HUES48 (cell line): ENCODE results near the gene PGBD5.

ENCODE experiments used
- H3K27ac ChIP-seq: one replicate; pipeline ENCODE4 v1.7.0; 2013; ENCODE audit warnings: low read depth, low read length, inconsistent platforms
- H3K27me3 ChIP-seq: 2 replicates; pipeline ENCODE4 v1.6.1; 2013; ENCODE audit warnings: mild to moderate bottlenecking, low read length; ENCODE audit not compliant: control insufficient read depth, insufficient read depth
- H3K36me3 ChIP-seq: 2 replicates; pipeline ENCODE4 v1.6.1; 2013; ENCODE audit warnings: low read length; ENCODE audit not compliant: control insufficient read depth, insufficient read depth
- H3K4me1 ChIP-seq: 2 replicates; pipeline ENCODE4 v1.6.1; 2013; ENCODE audit warnings: mild to moderate bottlenecking, low read length; ENCODE audit not compliant: control insufficient read depth, insufficient read depth
- H3K4me3 ChIP-seq: 2 replicates; pipeline ENCODE4 v1.5.1; 2013; ENCODE audit warnings: mild to moderate bottlenecking, low read depth, low read length
- H3K9ac ChIP-seq: 2 replicates; pipeline ENCODE4 v1.6.1; 2013; ENCODE audit warnings: mild to moderate bottlenecking, low read depth, low read length, moderate library complexity
- H3K9me3 ChIP-seq: 2 replicates; pipeline ENCODE4 v1.6.1; 2013; ENCODE audit warnings: low read length; ENCODE audit not compliant: control insufficient read depth, insufficient read depth

PGBD5 gene

DNA sequence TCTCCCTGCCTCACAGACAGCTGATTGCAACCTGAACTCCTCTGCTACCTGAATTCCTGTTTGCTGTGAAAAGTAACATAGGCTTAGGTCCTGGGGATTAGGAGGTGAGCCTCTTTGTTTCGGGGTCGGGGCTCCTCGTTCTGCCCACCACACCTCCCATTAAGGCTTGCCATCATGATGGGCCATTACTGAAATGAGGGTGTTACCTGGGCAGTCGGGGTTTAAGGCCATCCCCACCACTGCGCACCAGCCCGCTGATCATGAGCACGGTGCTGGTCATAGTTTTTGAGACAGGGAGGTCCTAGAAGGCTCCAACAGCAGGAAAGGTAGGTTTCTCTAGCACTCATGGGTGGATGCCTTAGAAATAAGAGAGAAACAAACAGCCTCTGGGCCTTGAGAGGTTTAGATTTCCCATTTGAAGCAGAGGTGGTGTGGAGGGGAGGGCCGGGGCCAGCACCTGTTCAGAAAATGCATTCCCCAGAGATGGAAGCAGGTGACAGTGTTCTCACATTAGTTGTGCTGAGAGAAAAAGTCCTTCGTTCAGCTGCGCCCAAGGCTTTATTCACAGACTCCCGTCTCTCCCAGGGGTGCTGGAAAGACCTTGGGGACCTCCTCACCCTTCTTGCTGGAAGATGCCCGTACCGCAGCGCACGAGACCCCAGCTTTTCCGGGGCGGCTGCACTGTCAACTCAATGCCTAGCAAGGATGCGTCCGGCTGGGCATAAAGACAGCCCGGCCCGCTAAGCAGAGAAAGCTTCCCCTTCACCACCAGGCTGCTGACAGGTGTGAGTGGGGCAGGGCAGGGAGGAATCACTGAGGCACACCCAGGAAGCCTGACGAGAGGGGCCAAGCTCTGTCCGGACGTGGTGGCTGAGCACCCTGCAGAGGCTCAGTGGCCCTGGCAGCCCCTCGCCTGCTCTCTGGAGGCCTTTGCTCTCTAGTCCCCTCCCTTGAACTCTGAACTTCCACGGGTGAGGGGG is 125.5 kb downstream of the PGBD5 start:
- no peak overlapping the region for H3K4me3 ChIP-seq
- no peak overlapping the region for H3K27ac ChIP-seq
- no peak overlapping the region for H3K9ac ChIP-seq
- no peaks in the 10 kb centered on the region for H3K9me3 ChIP-seq
- no peaks in the 10 kb centered on the region for H3K4me1 ChIP-seq
- H3K27me3 ChIP-seq: no peaks in the 10 kb centered on the region
- no peaks in the 10 kb centered on the region for H3K36me3 ChIP-seq

DNA sequence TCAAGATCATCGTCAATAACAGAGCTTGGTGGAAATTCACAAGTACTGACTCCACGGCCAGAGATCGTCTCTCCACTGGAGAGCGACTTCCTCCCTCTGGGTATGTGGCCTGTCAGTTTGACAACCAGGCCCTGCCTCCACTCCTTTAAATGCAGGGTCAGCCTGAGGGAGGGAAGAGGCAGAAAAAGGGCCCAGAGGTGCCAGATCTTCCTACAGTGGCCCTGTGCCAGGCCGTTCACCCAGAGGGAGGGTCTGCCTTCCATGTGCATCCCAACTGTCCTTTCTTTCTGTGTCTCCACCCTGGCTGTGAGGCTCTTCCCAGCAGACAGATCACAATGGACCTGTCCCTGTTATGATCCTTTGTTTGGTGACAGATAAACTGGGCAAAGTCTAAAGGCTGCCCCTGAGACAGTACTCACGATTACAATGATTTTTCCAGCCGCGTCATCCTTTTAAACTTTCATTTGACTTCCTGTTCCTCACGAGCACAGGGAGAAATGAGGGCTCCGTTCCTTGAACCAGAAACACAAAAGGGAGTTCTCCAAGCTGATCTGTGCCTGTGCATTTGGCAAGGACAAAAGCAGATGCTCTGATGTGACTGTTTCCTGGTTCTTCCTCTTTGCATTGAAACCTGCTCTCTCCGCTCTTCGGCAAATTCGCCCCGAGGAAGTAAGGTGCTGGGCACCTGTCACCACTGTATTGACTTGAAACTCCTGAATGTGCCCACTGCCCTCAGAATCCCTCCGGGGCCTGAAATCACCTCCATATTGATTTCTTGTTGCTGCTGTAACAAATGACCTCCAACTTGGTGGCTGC is 126.7 kb downstream of the PGBD5 start:
- H3K27ac ChIP-seq: no peak overlapping the region
- H3K4me3 ChIP-seq: no peak overlapping the region
- H3K27me3 ChIP-seq: no peaks in the 10 kb centered on the region
- no peaks in the 10 kb centered on the region for H3K36me3 ChIP-seq
- no peaks in the 10 kb centered on the region for H3K9me3 ChIP-seq
- no peak overlapping the region for H3K9ac ChIP-seq
- H3K4me1 ChIP-seq: no peaks in the 10 kb centered on the region

DNA sequence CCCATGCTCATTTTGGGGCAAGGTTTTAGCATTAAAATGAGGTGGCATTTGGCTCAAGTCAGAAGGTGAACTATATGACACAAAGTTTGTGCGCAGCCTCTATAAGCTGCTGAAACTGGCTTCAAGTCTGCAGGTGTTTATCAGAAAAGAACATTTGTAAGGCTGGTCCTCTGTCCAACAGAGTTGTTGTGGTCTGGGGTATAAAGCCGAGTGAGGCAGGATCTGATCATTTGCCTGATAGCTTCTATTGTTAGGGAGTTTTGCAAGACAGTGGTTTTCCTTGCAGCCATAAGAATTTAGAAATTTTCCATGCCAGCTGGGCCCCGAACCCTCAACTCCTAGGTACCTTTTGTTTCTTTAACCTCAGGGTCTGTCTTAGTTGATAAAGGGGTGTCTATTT is 130.8 kb downstream of the PGBD5 start:
- Histone ChIP-seq H3K9ac (no peak overlapping the region), H3K4me3 (no peak overlapping the region), H3K27me3 (peaks cover 4% of the 10 kb centered on the region; the same call in 1 of the 2 replicates), H3K9me3 (no peaks in the 10 kb centered on the region), H3K4me1 (peaks cover 7% of the 10 kb centered on the region; the same call in 1 of the 2 replicates), H3K36me3 (no peaks in the 10 kb centered on the region), H3K27ac (no peak overlapping the region)

DNA sequence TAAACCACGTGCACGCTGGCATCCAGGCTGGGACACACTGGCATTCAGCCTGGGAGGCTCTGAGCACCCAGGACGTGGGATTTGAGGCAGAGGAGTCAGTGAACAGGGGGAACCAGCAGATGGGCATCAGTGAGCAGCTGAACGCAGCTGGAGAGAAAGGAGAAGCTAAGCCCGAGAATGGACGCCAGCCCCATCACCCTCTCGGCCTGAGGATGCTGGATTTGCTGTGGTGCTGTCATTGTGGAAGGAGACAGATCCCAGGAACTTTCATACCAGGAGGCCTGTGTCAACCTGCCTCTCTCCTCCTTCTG is 132.8 kb downstream of the PGBD5 start:
- H3K27ac ChIP-seq: no peak overlapping the region
- H3K4me3 ChIP-seq: no peak overlapping the region
- H3K4me1 ChIP-seq: peaks cover 7% of the 10 kb centered on the region; the same call in 1 of the 2 replicates

DNA sequence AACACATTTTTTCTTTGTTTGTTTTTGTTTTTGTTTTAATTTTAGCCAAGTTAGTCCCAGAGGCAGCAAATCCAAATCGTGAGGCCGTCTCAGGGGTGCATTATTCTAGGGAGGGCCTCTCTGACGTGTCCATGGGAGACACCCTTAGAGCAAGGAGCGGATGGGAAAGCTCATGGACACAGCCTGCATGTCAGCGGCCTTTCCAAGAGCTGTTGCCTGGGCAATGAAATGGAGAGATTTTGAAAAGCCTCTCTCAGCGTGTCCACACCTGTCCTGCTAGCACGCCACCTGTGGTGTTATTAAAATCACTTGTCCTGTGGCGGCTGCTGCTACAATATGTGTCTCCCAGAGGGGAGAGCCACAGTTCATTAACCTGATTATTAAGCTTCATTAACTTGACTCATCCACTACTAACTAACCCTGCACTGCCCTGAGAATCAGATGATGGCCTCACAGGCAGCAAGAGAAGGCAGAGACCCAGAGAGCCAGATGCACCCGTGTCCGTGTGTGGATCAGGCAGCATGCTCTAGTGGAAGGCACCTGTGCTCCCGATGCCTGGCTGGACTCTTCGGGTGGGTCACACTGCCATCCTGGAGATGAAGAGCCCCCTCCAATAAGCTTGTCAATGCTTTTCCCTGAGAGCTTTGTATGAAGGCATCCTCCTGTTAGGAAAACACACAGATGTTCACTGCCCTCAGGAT is 133.3 kb downstream of the PGBD5 start:
- Histone ChIP-seq H3K9me3 (no peaks in the 10 kb centered on the region), H3K4me3 (no peak overlapping the region; the same call in 1 of the 2 replicates), H3K4me1 (peaks cover 7% of the 10 kb centered on the region; the same call in 1 of the 2 replicates), H3K36me3 (no peaks in the 10 kb centered on the region), H3K27ac (no peak overlapping the region), H3K9ac (no peak overlapping the region), H3K27me3 (peaks cover 4% of the 10 kb centered on the region; the same call in 1 of the 2 replicates)

More for the DNA sequence above, 132.8 kb downstream of the PGBD5 start:
- Histone ChIP-seq H3K9me3 (no peaks in the 10 kb centered on the region), H3K27me3 (peaks cover 4% of the 10 kb centered on the region; the same call in 1 of the 2 replicates), H3K36me3 (no peaks in the 10 kb centered on the region), H3K9ac (no peak overlapping the region)

DNA sequence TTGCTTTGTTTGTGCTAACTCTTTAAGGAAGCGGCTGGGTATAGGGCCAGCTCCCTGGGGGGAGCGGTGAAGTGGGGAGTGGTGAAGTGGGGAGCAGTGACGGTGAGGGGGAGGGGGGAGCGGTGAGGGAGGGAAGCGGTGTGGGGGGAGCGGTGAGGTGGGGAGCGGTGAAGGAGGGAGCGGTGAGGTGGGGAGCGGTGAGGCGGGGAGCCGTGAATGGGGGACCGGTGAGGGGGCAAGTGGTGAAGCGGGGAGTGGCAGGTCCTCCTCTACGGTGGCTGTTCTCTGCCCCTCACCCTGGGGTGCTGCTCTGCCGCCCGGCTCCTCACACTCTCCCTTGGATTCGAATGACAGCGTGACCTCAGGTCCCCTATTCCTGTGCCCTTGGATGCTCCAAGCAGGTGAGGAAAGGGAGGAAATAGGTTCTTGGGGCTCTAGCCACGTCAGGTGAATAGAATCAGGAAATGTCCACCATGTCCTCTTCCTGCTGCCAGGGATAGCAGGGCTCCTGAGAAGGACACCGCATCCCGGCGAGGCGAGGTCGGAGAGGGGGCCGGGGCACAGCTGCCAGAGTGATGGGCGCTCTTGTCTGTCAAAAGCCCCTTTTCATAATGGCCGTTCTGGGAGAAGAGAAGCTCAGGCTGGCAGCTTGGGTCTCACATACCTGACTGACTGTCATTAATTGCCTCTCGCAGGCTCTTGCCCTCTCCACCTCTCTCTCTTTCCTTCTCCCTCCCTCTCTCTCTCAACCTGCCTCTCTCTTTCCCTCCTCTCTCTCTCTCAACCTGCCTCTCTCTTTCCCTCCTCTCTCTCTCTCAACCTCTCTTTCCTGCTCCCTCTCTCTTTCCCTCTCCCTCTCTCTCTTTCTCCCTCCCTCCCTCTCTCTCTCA is 134.2 kb downstream of the PGBD5 start:
- Histone ChIP-seq H3K4me3 (peak overlapping the region; percentile 52), H3K9ac (no peak overlapping the region), H3K27me3 (peaks cover 4% of the 10 kb centered on the region; the same call in 1 of the 2 replicates), H3K9me3 (no peaks in the 10 kb centered on the region), H3K4me1 (peaks cover 7% of the 10 kb centered on the region; the same call in 1 of the 2 replicates), H3K36me3 (no peaks in the 10 kb centered on the region), H3K27ac (no peak overlapping the region)

DNA sequence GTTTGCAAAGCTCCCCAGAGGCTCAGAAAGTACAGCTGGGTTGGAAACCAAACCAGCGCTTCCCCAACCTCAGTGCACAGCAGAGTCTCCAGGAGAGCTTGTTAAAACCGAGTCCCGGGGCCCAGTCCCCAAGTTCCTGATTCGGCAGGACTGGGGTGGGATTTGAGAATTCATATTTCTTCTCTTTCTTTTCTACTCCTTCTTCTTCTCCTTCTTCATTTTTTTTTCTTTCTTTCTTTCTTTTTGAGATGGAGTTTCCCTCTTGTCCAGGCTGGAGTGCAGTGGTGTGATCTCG is 136.8 kb downstream of the PGBD5 start:
- Histone ChIP-seq H3K27me3 (peaks cover 4% of the 10 kb centered on the region; the same call in 1 of the 2 replicates), H3K4me3 (no peak overlapping the region), H3K9me3 (no peaks in the 10 kb centered on the region), H3K36me3 (no peaks in the 10 kb centered on the region), H3K4me1 (peaks cover 10% of the 10 kb centered on the region; the same call in 1 of the 2 replicates), H3K27ac (no peak overlapping the region), H3K9ac (no peak overlapping the region)

DNA sequence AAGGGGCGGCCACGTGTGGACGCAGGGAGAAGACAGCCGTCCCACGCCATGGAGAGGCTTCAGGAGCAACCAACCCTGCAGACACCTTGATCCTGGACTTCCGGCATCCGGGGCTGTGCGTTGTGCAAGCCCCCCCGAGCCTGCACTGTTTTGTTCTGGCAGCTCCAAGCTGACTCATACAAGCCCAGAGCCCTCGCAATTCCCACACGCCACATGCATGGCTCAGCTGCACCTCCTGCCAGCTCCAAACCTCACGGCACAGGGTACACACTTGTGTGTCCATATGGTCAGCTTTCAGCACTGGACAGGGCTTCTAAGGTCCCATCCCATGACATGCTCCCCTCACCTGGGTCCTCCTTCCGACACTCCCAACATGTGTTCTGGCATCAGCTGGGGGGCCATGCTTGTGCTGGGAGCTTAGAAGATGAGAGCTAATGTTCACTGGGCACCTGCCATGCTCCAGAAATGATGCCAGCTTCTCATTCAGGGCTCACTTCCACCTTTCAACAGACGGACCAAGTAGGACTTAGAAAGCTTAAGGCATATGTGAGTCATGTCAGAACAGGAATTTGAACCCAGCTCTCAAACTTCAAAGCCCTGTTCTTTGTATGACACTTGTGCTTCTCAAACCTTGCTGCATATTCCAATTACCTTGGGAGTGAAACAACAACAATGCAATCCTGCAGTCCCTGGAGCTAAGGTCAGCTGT is 137.3 kb downstream of the PGBD5 start:
- Histone ChIP-seq H3K4me1 (peaks cover 10% of the 10 kb centered on the region; the same call in 1 of the 2 replicates), H3K27ac (no peak overlapping the region), H3K9me3 (no peaks in the 10 kb centered on the region), H3K4me3 (no peak overlapping the region), H3K9ac (no peak overlapping the region), H3K27me3 (peaks cover 4% of the 10 kb centered on the region; the same call in 1 of the 2 replicates), H3K36me3 (no peaks in the 10 kb centered on the region)

DNA sequence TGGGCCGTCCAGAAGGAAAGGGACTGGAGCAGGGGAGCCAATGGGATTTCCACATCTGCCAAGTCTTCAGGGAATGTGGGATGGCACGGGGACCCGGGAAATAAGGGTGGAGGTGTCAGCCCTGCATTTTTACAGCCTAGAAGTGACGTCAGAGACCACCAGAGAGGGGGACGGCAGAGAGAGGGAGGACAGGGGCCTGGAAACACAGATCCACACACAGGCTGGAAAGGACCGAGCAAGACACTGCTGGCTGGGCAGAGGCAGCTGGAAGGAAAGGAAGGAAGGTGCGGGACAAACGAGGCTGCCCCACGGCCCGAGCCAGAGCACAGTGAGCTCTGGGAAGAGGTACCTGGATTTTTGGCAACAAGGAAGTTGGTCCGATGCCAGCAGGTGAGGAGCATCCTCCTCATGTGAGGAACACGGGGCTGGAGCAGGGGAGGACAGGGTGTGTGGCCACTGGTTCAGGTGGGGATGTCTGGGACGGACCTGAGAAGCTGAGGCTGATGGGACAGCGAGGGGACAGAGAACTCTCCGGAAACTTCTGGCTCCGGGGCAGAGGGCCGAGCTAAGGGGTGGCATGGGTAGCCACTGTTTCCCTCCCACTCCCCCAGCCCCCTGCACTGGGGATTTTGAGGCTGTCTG is 138.3 kb downstream of the PGBD5 start:
- no peaks in the 10 kb centered on the region for H3K27me3 ChIP-seq
- no peak overlapping the region for H3K27ac ChIP-seq
- no peaks in the 10 kb centered on the region for H3K9me3 ChIP-seq
- no peaks in the 10 kb centered on the region for H3K36me3 ChIP-seq
- no peak overlapping the region for H3K9ac ChIP-seq
- H3K4me3 ChIP-seq: no peak overlapping the region
- H3K4me1 ChIP-seq: peaks cover 6% of the 10 kb centered on the region; the same call in 1 of the 2 replicates
